ENCODE results near the gene INAFM1.

- no peak for TF ChIP-seq CTCF (IDR thresholded peaks at IDR 0.05; ENCODE audit: low read depth, low read length, poor library complexity, severe bottlenecking)
- TF ChIP-seq EZH2phosphoT487 (IDR thresholded peaks at IDR 0.05; ENCODE audit: borderline replicate concordance, low read length), result no peak
Observed at GRCh38 chr19:47324502-47324901, 49.8 kb downstream of the INAFM1 start.

Data from DOHH2 (cell line).